Osteocyte (in vitro differentiated cells): ENCODE measurements around the gene CSMD2. TPM values are rescaled to one million over a fixed set of nuclear protein-coding genes. Genes with fewer than 3 reads are reported as not detected.

Experiments used
- DNase-seq: peaks from one replicate; pipeline ENCODE4 v3.0.0; 2021; ENCODE audit warnings: mixed read lengths; ENCODE audit not compliant: unreplicated experiment; ENCODE audit errors: extremely low spot score
- H3K27ac Mint-ChIP-seq: one replicate; pipeline ENCODE4 v1.8.0; 2021; ENCODE audit warnings: mild to moderate bottlenecking, mixed read lengths; ENCODE audit not compliant: unreplicated experiment
- H3K27me3 Mint-ChIP-seq: one replicate; pipeline ENCODE4 v1.8.0; 2021; ENCODE audit warnings: mixed read lengths; ENCODE audit not compliant: unreplicated experiment
- H3K36me3 Mint-ChIP-seq: one replicate; pipeline ENCODE4 v1.8.0; 2021; ENCODE audit warnings: mixed read lengths; ENCODE audit not compliant: unreplicated experiment
- H3K4me1 Mint-ChIP-seq: one replicate; pipeline ENCODE4 v1.8.0; 2021; ENCODE audit warnings: mixed read lengths; ENCODE audit not compliant: unreplicated experiment
- H3K4me3 Mint-ChIP-seq: one replicate; pipeline ENCODE4 v1.8.0; 2021; ENCODE audit warnings: mild to moderate bottlenecking, moderate library complexity, mixed read lengths; ENCODE audit not compliant: unreplicated experiment
- H3K9me3 Mint-ChIP-seq: one replicate; pipeline ENCODE4 v1.8.0; 2021; ENCODE audit warnings: mixed read lengths; ENCODE audit not compliant: unreplicated experiment
- total RNA-seq: library from RNA; stranded (reverse); gene quantifications from 2 replicates; pipeline ENCODE4 v1.2.1, GENCODE V29; 2021
- TF ChIP-seq, protein P1 (sequence below): fragments of 200-600 bp; sonication (generic); IDR thresholded peaks from 2 replicates; pipeline ENCODE4 v1.5.0; 2021; ENCODE audit warnings: antibody characterized with exemption, mild to moderate bottlenecking, moderate library complexity

The CSMD2 gene
- total RNA-seq, 1 donor from 2014 or later = not detected

DNA sequence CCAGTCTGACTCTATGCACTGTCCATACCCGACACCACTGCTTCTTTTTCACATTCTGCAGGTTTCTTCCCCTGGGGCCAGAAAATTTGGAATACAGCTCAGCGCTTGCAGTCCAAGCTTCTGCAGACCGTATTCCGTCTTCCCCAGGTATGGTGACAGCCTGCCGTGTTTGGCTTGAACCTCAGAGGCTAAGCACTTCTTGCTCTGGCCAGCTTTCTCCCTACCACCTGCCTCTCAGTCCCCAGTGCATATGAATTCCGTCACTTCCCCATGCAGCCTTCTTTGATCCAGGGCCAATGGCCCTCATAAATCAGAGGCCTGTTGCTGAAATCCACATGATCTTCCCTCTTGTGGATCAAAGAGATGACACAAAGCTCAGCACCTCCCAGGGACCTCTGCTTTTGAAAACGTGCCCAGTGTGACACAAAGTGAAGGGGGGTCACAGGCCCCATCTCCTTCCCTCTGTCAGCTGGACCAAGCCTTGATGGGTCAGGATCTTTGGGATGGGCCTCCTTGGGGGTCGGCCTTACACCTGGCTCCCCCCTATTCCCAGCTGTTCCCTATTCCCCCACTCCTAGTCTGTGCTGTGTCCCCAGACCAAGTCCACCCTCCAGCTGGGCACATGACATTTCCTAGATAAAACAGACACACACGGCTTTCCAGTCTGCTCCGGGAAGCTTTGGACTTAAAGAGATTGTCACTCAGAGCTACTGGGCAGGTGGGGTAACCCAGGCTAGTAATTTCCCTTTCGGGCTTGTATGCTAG, 234.5 kb downstream of the CSMD2 start:
- no peak overlapping the region for H3K4me3 Mint-ChIP-seq
- TF ChIP-seq, protein P1, sequence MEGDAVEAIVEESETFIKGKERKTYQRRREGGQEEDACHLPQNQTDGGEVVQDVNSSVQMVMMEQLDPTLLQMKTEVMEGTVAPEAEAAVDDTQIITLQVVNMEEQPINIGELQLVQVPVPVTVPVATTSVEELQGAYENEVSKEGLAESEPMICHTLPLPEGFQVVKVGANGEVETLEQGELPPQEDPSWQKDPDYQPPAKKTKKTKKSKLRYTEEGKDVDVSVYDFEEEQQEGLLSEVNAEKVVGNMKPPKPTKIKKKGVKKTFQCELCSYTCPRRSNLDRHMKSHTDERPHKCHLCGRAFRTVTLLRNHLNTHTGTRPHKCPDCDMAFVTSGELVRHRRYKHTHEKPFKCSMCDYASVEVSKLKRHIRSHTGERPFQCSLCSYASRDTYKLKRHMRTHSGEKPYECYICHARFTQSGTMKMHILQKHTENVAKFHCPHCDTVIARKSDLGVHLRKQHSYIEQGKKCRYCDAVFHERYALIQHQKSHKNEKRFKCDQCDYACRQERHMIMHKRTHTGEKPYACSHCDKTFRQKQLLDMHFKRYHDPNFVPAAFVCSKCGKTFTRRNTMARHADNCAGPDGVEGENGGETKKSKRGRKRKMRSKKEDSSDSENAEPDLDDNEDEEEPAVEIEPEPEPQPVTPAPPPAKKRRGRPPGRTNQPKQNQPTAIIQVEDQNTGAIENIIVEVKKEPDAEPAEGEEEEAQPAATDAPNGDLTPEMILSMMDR = no peak
- H3K4me1 Mint-ChIP-seq = no peaks in the 10 kb centered on the region
- no peak overlapping the region for H3K27ac Mint-ChIP-seq
- no peaks in the 10 kb centered on the region for H3K27me3 Mint-ChIP-seq
- peaks cover 17% of the 10 kb centered on the region for H3K9me3 Mint-ChIP-seq
- H3K36me3 Mint-ChIP-seq = peaks cover 3% of the 10 kb centered on the region
- DNase-seq = no peak

DNA sequence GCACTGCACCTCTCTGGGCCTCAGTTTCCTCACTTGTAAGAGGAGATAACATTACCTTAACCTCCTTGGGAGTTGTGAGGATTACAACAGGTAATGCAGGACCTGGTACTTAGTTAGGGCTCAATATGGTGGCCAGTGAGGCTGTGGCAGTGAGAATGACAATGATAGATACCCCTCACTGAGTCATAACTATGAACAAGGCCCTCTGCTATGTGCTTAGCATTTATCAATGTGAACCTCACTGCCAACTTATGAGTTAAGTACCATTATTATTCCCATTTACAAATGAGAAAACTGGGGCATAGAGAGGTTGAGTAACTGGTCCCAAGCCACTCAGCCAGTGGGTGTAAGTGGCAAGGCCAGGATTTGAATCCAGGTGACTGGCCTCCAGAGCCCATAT, 236.8 kb downstream of the CSMD2 start:
- peaks cover 3% of the 10 kb centered on the region for H3K36me3 Mint-ChIP-seq
- TF ChIP-seq, protein P1 = no peak
- peaks cover 36% of the 10 kb centered on the region for H3K9me3 Mint-ChIP-seq
- H3K4me3 Mint-ChIP-seq = no peak overlapping the region
- no peaks in the 10 kb centered on the region for H3K4me1 Mint-ChIP-seq
- DNase-seq = no peak
- H3K27ac Mint-ChIP-seq = no peak overlapping the region
- no peaks in the 10 kb centered on the region for H3K27me3 Mint-ChIP-seq

DNA sequence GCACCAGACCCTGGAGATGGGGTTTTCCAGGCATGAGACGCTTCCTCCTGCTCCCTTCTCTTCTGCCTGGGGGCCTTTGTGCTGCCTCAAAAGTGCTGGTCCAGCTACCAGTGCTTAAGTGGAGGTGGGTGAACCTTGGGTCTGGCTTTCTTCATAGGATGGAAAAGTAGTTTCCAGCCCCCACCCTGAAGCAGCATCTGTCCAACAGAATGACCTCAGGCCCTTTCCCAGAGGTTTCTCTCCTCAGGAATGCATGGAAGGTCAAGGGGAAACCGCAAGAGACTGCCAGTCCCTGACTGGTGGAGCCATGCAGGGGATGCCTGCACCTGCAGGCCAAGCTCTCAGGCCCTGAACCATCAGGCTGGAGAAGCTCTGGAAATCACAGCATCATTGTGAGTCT, 237.3 kb downstream of the CSMD2 start:
- Mint-ChIP-seq H3K9me3 (peaks cover 35% of the 10 kb centered on the region), H3K27ac (no peak overlapping the region), H3K27me3 (no peaks in the 10 kb centered on the region), H3K36me3 (peaks cover 3% of the 10 kb centered on the region), H3K4me3 (no peak overlapping the region), H3K4me1 (no peaks in the 10 kb centered on the region)
- no peak for DNase-seq
- TF ChIP-seq, protein P1 = no peak

DNA sequence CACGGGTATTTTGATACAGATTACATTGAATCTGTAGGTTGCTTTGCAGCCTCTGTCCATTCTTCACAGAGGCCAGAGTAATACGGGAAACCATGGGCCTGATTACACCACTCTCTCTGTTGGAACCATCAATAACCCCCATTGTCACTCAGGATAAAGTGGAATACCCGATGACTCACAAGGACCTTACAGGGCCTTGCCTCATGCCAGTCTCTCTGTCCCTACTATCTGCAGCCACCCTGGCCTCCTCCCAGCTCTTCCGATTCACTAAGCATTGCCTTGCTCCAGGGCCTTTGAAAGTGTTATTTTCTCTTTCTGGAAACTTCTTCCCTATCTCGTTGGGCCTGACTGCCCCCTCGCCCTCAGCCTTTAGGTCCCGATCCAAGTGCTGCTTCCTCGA, 239.4 kb downstream of the CSMD2 start:
- H3K36me3 Mint-ChIP-seq = peaks cover 3% of the 10 kb centered on the region
- H3K27ac Mint-ChIP-seq = no peak overlapping the region
- no peaks in the 10 kb centered on the region for H3K4me1 Mint-ChIP-seq
- peaks cover 48% of the 10 kb centered on the region for H3K9me3 Mint-ChIP-seq
- DNase-seq = no peak
- H3K4me3 Mint-ChIP-seq = no peak overlapping the region
- TF ChIP-seq, protein P1 = no peak
- no peaks in the 10 kb centered on the region for H3K27me3 Mint-ChIP-seq

DNA sequence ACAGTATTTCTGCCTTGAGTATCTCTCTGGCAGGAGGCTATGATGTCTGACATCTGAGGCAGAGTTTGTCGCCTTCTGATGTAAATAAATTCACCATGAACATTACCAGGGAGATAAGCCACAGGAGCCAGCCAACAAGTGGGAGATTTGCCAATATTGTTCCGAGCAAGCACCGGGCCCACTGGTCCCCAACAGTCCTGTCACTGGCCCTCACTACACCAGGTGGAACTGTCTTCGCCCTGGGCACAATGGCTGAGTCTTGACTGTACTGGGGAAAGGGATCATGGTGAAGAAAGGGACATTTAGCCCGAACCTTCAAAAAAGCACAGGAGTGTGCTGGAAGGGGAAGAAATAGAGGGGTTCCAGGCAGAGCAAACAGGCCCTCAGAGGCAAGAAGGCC, 243.7 kb downstream of the CSMD2 start:
- Mint-ChIP-seq H3K36me3 (peaks cover 3% of the 10 kb centered on the region), H3K9me3 (peaks cover 57% of the 10 kb centered on the region), H3K4me1 (no peaks in the 10 kb centered on the region), H3K27me3 (no peaks in the 10 kb centered on the region), H3K27ac (no peak overlapping the region), H3K4me3 (no peak overlapping the region)
- TF ChIP-seq, protein P1 = no peak
- no peak for DNase-seq
